Subcutaneous abdominal adipose tissue (tissue), 5 donors: ENCODE results near the gene DPP4.
"Not testable (repeated sequence)": the region's sequence is repeated elsewhere in the genome, so short reads cannot be mapped to it uniquely, and the experiment has no call there.

Source experiments
- H3K27ac ChIP-seq: one replicate; pipeline ENCODE4 v1.7.0; 2013; ENCODE audit warnings: low read depth, mild to moderate bottlenecking, inconsistent platforms, low read length, moderate library complexity
- H3K27me3 ChIP-seq, 5 donors: one replicate each; pipeline ENCODE4 v1.7.0; 2013; ENCODE audit warnings: low read length in 5 of 5, inconsistent platforms in 1 of 5; ENCODE audit not compliant: control insufficient read depth in 5 of 5, insufficient read depth in 4 of 5
- H3K36me3 ChIP-seq, 5 donors: one replicate each; pipeline ENCODE4 v1.7.0; 2013; ENCODE audit warnings: low read length in 5 of 5; ENCODE audit not compliant: control insufficient read depth in 5 of 5, insufficient read depth in 5 of 5
- H3K4me1 ChIP-seq, 5 donors: one replicate each; pipeline ENCODE4 v1.7.0; 2013; ENCODE audit warnings: low read length in 5 of 5, mild to moderate bottlenecking in 3 of 5, moderate library complexity in 1 of 5; ENCODE audit not compliant: control insufficient read depth in 5 of 5, insufficient read depth in 5 of 5
- H3K4me3 ChIP-seq, 5 donors: one replicate each; pipeline ENCODE4 v1.7.0; 2013; ENCODE audit warnings: low read length in 5 of 5, low read depth in 1 of 5
- H3K9ac ChIP-seq, 5 donors: one replicate each; pipeline ENCODE4 v1.7.0; 2013; ENCODE audit warnings: low read length in 5 of 5, mild to moderate bottlenecking in 4 of 5, moderate library complexity in 3 of 5
- H3K9me3 ChIP-seq, 5 donors: one replicate each; pipeline ENCODE4 v1.7.0; 2013; ENCODE audit warnings: low read length in 5 of 5; ENCODE audit not compliant: control insufficient read depth in 5 of 5
- donor health status: healthy.
- donor health status: healthy.
- donor health status: healthy.
- donor health status: healthy.
- donor health status: healthy.

Gene DPP4

GRCh38 chr2:162060532-162060931 is 13.5 kb downstream of the DPP4 start:
- Histone ChIP-seq H3K27me3 (no peaks in the 10 kb centered on the region), H3K4me1 (no peaks in the 10 kb centered on the region), H3K4me3 (no peak overlapping the region), H3K9ac (no peak overlapping the region), H3K9me3 (peaks cover 4 to 14% (median 12%) of the 10 kb centered on the region in 5 donors), H3K36me3 (no peaks in the 10 kb centered on the region), H3K27ac (no peak overlapping the region)

- Histone ChIP-seq H3K27me3 (no peaks in the 10 kb centered on the region), H3K27ac (no peak overlapping the region), H3K36me3 (no peaks in the 10 kb centered on the region), H3K9ac (no peak overlapping the region), H3K4me1 (no peaks in the 10 kb centered on the region), H3K4me3 (no peak overlapping the region), H3K9me3 (peaks cover 4 to 14% (median 12%) of the 10 kb centered on the region in 5 donors)
These were observed 14.9 kb downstream of the DPP4 start for GRCh38 chr2:162058973-162059668.

GRCh38 chr2:162057426-162057825 is 16.6 kb downstream of the DPP4 start:
- no peaks in the 10 kb centered on the region for H3K27me3 ChIP-seq

GRCh38 chr2:162056796-162057399 is 17.1 kb downstream of the DPP4 start:
- Histone ChIP-seq H3K27ac (no peak overlapping the region), H3K4me3 (peak overlapping the region in 1 of 5 donors; percentile 4), H3K27me3 (no peaks in the 10 kb centered on the region)

More at GRCh38 chr2:162057426-162057825, 16.6 kb downstream of the DPP4 start:
- Histone ChIP-seq H3K27ac (no peak overlapping the region), H3K36me3 (no peaks in the 10 kb centered on the region), H3K9me3 (peaks cover 4 to 14% (median 12%) of the 10 kb centered on the region in 5 donors), H3K4me1 (no peaks in the 10 kb centered on the region), H3K9ac (no peak overlapping the region), H3K4me3 (peak overlapping the region in 1 of 5 donors; percentile 4)

GRCh38 chr2:162053808-162054155 is 20.2 kb downstream of the DPP4 start:
- H3K27me3 ChIP-seq: no peaks in the 10 kb centered on the region
- no peak overlapping the region for H3K27ac ChIP-seq
- H3K4me3 ChIP-seq: no peak overlapping the region
- H3K4me1 ChIP-seq: no peaks in the 10 kb centered on the region
- no peaks in the 10 kb centered on the region for H3K36me3 ChIP-seq
- peaks cover 4 to 14% (median 12%) of the 10 kb centered on the region in 5 donors for H3K9me3 ChIP-seq
- H3K9ac ChIP-seq: no peak overlapping the region

More at GRCh38 chr2:162056796-162057399, 17.1 kb downstream of the DPP4 start:
- H3K9me3 ChIP-seq: peaks cover 4 to 14% (median 12%) of the 10 kb centered on the region in 5 donors
- no peak overlapping the region for H3K9ac ChIP-seq
- H3K36me3 ChIP-seq: no peaks in the 10 kb centered on the region
- no peaks in the 10 kb centered on the region for H3K4me1 ChIP-seq

- Histone ChIP-seq H3K36me3 (no peaks in the 10 kb centered on the region), H3K27ac (no peak overlapping the region)
These were observed 20.8 kb downstream of the DPP4 start for GRCh38 chr2:162053066-162053807.

GRCh38 chr2:162050513-162050961 is 23.5 kb downstream of the DPP4 start:
- H3K27me3 ChIP-seq: no peaks in the 10 kb centered on the region
- no peak overlapping the region for H3K4me3 ChIP-seq
- H3K9me3 ChIP-seq: no peaks in the 10 kb centered on the region
- H3K9ac ChIP-seq: no peak overlapping the region
- no peaks in the 10 kb centered on the region for H3K36me3 ChIP-seq
- H3K4me1 ChIP-seq: no peaks in the 10 kb centered on the region
- no peak overlapping the region for H3K27ac ChIP-seq

More at GRCh38 chr2:162053066-162053807, 20.8 kb downstream of the DPP4 start:
- Histone ChIP-seq H3K27me3 (no peaks in the 10 kb centered on the region), H3K9me3 (peaks cover 4 to 14% (median 12%) of the 10 kb centered on the region in 5 donors), H3K9ac (no peak overlapping the region), H3K4me3 (no peak overlapping the region), H3K4me1 (no peaks in the 10 kb centered on the region)

- not testable (repeated sequence) for H3K27ac ChIP-seq, H3K27me3 ChIP-seq, H3K4me3 ChIP-seq, H3K36me3 ChIP-seq, H3K9me3 ChIP-seq, H3K4me1 ChIP-seq, H3K9ac ChIP-seq
These were observed 24.9 kb downstream of the DPP4 start for GRCh38 chr2:162049089-162049488.

GRCh38 chr2:162044586-162044985 is 29.4 kb downstream of the DPP4 start:
- H3K4me1 ChIP-seq: no peaks in the 10 kb centered on the region
- H3K9ac ChIP-seq: no peak overlapping the region
- no peaks in the 10 kb centered on the region for H3K9me3 ChIP-seq
- H3K4me3 ChIP-seq: no peak overlapping the region
- H3K27me3 ChIP-seq: no peaks in the 10 kb centered on the region
- no peak overlapping the region for H3K27ac ChIP-seq
- no peaks in the 10 kb centered on the region for H3K36me3 ChIP-seq

GRCh38 chr2:162043132-162043531 is 30.9 kb downstream of the DPP4 start:
- H3K27me3 ChIP-seq: no peaks in the 10 kb centered on the region
- H3K36me3 ChIP-seq: no peaks in the 10 kb centered on the region
- no peak overlapping the region for H3K27ac ChIP-seq
- H3K9ac ChIP-seq: no peak overlapping the region
- H3K4me1 ChIP-seq: no peaks in the 10 kb centered on the region
- no peak overlapping the region for H3K4me3 ChIP-seq
- H3K9me3 ChIP-seq: no peaks in the 10 kb centered on the region
